Measurements from ENCODE around the gene SWI5.

- TF ChIP-seq, protein P1, sequence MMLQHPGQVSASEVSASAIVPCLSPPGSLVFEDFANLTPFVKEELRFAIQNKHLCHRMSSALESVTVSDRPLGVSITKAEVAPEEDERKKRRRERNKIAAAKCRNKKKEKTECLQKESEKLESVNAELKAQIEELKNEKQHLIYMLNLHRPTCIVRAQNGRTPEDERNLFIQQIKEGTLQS (IDR thresholded peaks at IDR 0.05): no peak
- no peak for TF ChIP-seq POLR2A (IDR thresholded peaks at IDR 0.05; ENCODE audit: borderline replicate concordance, extremely low read depth, insufficient read depth, insufficient read length)
- TF ChIP-seq, protein P2, sequence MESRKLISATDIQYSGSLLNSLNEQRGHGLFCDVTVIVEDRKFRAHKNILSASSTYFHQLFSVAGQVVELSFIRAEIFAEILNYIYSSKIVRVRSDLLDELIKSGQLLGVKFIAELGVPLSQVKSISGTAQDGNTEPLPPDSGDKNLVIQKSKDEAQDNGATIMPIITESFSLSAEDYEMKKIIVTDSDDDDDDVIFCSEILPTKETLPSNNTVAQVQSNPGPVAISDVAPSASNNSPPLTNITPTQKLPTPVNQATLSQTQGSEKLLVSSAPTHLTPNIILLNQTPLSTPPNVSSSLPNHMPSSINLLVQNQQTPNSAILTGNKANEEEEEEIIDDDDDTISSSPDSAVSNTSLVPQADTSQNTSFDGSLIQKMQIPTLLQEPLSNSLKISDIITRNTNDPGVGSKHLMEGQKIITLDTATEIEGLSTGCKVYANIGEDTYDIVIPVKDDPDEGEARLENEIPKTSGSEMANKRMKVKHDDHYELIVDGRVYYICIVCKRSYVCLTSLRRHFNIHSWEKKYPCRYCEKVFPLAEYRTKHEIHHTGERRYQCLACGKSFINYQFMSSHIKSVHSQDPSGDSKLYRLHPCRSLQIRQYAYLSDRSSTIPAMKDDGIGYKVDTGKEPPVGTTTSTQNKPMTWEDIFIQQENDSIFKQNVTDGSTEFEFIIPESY (IDR thresholded peaks at IDR 0.05; ENCODE audit: extremely low read depth, insufficient replicate concordance, low read length): no peak
Observed at GRCh38 chr9:128257086-128257825, 18.8 kb upstream of the SWI5 start.

All from HCT116 (cell line).